ENCODE measurements around the gene PLAGL2.
"Not testable (repeated sequence)": the region's sequence is repeated elsewhere in the genome, so short reads cannot be mapped to it uniquely, and the experiment has no call there.

The PLAGL2 gene

DNA sequence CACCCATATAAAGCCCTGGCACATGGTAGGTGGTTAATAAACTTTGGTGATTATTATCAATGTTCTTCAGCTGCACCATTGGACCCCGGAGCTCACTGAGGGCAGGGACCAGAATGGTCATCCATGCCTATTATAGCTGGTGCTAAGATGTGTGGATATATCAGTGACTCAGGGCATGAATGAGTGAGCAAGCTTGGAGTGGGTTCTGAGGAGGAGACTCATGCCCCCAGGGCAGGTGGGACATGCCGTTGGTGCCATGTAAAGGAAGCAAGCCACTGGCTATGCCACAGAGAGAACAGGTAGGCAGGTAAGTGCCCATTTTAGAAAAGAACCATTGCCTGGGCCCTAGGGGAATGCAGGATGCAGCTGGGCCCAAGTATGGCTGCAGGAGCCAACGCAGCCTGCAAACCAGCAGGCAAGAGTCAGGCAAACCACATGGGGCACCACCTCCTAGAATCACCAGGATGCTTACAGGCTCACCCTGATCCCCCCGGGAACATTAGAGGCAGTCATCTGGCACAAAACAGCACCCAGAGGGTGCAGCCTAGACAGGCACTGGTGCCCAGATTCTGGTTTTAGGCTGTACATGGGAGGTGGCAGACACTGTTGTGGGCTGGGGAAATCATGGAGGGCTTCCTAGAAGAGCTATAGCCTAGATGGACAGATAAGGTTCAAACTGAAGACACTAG, 23.5 kb downstream of the PLAGL2 start:
- DNase-seq, result no peak

DNA sequence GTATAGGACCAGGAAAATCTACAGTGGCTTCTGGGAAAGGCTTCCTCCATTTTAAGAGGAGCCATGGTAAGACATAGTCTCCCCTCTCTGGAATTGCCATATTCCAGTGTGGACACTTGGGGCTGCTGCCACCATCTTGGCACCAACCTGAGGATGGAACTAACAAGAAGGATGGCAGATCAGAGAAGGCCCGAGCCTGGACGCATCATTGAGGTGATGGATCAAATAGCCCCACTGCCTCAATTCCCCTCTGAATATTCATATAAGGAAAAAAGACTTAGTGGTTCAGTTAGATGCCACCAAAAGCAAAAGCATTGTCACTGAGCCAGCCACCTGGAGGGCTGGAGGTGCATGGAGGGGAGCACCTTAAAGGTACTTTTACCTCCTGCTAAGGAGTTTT, 25.9 kb downstream of the PLAGL2 start:
- DNase-seq, result no peak

DNA sequence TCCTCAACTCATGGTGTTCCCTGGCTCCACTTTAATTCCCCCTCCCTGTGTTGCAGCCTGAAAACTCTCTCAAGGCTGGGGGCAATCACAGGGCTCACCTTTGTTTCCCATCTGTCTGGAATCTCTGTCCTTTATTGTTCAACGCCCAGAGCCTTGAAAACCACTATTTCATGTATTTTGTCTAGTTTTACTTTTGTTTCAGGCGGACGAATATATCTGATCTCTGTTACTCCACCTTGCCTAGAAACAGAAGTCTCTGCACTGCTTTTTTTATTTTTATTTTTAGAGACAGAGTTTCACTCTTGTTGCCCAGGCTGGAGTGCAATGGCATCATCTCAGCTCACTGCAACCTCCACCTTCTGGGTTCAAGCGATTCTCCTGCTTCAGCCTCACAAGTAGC, 27.6 kb downstream of the PLAGL2 start:
- no peak for DNase-seq

DNA sequence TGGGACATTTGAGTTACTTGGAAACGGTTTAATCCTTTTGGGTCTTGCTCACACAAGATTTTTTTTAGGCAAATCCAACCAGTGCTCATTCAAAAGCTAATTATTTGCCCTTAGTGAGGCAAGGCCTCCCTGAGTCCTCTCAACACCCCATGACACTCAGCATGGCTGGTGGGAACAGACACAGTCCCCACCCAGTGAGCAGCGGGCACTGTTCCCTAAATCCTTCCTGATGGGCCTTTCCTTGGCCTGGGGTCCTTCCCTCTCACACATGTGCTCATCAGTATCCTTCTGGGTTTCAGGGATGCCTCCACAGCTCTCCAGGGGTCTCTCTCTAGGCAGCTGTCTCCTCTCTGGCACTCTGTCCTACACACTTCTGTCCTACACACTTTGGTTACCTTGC, 28.0 kb downstream of the PLAGL2 start:
- DNase-seq, result no peak

DNA sequence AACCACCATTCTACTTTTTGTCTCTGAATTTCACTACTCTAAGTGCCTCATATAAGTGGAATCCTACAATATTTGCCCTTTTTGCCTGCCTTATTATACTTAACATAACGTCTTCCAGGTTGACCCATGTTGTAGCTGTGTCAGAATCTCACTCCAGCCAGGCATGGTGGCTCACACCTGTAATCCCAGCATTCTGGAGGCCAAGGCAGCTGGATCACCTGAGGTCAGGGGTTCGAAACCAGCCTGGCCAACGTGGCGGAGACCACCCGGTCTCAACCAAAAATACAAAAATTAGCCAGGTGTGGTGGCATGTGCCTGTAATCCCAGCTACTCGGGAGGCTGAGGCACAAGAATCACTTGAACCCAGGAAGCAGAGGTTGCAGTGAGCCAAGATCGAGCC, 29.8 kb downstream of the PLAGL2 start:
- DNase-seq, result not testable (repeated sequence)

DNA sequence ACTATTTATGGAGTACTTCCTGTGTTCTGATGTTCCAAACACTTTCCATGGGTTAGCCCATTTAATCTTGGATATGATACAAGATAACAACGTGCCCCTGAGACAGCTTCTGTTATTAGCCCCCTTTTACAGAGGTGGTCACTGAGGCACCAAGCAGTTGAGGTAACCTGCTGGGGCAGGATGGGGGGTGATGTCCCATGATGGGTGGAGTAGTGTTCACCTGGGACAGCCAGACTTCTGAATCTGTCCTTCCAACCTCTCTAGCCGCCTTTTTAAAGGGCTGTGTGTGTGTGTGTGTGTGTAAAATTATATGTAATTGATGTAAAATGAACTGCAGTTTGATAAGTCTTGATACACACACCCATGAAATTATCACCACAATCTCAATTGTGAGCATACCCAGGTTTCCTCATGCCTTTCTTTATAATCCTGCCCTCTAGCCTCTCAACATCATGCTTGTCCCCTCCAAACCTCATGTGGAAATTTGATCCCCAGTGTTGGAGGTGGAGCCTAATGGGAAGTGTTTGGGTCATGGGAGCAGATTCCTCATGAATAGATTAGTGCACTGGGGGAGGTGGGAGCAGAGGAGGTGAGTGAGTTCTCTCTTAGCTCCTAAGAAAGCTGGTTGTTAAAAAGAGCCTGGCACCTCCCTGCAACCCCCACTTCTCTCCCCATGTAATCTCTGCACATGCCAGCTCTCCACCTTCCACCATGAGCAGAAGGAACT, 39.2 kb downstream of the PLAGL2 start:
- no peak for DNase-seq

DNA sequence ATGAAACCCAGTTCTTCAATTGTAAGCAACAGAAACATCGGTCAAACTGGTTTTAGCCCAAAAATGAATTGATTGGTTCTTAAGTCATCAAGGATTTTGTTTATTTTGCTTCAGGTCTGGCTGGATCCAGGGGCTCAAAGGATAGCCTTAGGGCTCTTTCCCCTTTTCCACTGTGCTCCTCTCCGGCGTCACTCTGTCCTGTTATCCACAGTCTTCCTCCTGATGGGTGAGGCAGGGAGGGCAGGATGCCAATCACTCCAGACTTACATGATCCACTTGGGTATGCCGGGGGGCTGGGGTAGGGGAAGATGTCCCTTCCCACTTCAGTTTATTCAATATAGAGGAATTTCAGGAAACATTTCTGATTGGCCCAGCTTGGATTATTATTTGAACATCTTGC, 40.0 kb downstream of the PLAGL2 start:
- DNase-seq, result no peak

DNA sequence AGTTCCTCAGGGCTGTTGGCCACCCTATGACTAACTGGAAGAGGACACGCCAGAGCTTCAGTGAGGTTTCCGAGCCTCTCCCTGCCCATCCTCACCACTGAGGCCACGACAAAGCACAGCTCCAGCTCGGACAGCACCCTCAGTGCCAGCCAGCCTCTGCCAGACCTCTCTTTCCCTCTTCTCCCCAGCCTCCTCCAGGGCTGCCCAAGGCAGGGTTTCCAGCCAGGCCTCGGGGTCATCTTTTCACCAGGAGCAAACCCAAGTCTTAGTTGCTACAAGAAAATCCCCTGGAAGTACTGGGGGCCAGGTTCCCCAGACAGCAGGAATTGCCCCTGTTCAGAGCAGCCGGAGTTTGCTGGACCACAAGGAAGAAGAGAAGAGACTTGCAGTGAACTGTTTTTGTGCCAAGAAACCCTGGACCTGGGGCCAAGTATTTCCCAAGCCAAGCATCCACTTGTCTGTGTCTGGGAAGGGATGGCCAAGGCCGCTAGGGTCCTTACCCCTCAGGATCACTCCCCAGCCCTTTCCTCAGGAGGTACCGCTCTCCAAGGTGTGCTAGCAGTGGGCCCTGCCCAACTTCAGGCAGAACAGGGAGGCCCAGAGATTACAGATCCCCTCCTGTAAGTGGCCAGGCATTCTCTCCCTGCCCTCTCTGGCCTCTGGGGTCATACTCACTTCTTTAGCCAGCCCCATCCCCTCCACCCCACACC, 41.6 kb downstream of the PLAGL2 start:
- no peak for DNase-seq

DNA sequence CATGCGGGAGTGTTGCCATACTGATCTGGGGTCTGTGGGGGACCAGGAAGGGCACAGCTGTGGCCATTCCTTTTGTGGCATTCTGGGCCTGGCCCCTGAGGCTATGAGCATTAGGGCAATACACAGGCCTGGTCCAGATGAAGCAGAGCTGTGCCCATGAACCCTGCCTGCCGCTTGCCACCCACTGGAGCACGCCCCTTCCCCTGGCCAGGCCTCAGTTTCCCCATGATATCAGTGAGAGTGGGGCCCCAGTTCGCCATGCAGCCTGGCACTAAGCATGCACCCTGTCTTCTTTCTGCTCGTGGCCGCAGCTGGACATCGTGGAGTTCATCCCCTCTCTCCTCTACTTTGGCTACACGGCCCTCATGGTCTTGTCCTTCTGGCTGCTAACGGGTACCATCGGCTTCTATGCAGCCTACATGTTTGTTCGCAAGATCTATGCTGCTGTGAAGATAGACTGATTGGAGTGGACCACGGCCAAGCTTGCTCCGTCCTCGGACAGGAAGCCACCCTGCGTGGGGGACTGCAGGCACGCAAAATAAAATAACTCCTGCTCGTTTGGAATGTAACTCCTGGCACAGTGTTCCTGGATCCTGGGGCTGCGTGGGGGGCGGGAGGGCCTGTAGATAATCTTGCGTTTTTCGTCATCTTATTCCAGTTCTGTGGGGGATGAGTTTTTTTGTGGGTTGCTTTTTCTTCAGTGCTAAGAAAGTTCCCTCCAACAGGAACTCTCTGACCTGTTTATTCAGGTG, 42.4 kb downstream of the PLAGL2 start:
- DNase-seq, result no peak

DNA sequence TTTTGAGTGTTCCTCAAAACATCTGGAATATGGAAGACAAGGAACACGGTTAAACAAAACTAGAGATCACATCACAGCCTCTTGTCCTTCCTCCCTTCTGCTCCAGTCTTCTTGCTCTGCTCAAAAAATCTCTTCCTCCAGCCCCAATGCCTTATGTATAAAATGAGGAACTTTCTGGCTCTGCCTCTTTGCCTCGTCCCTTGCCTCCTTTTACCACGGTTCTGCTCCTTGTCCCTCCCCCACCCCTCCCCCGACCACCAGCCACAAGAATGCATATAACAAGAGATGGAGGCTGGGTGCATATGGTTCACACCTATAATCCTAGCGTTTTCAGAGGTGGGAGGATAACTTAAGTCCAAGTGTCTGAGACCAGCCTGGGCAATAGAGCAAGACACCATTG, 43.6 kb downstream of the PLAGL2 start:
- DNase-seq, result no peak

DNA sequence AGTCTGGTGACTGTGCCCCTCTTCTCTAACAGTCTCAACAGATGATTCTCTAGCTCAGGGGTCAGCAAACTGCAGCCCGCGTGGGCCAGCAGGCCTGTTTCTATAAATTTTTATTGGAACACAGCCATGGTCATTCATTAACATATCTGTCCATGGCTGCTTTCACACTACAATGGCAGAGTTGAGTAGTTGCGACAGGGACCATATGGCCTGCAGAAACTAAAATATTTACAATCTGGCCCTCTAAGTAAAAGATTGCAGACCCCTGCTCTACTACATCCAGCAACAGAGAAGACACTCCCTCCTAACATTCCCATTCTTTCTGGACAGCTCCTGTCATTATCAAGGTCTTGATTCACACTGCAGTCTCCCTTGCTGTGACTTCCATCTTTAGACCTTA, 45.2 kb downstream of the PLAGL2 start:
- no peak for DNase-seq

DNA sequence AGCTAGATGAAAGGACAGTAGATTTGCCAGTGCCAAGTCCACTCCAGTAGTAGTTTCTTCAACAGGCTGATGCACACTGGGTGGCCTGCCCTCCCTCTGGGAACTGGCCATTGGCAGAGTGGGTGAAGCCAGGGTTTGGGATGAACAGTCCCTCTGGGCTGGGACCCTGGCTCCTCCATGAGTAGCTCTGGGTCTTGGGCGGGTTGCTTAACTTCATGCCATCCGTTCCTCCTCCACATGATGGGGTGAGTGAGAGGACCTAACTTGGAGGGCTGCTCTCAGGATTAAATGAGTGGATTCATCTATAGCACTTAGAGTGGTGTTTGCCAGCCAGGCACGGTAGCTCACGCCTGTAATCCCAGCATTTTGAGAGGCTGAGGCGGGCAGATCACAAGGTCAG, 47.2 kb downstream of the PLAGL2 start:
- DNase-seq, result no peak

DNA sequence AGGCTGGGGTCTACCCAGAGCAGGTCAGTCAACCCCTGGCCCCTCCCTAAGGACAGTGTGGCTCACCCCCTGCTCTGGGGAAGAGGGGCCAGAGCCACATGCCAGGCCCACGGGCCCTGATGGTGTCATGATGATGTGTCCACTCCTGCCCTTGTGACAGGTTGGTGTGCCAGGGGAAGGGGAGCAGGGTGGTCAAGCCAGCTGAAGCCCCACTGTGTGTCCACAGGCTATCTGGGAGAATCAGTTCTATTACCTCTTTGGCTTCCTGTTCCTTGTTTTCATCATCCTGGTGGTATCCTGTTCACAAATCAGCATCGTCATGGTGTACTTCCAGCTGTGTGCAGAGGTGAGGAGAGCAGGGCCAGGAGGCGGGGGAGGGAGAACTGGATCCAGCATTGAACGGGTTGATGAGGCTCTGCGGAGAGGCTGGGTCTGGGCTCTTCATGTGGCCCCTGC, 47.7 kb downstream of the PLAGL2 start:
- no peak for DNase-seq

DNA sequence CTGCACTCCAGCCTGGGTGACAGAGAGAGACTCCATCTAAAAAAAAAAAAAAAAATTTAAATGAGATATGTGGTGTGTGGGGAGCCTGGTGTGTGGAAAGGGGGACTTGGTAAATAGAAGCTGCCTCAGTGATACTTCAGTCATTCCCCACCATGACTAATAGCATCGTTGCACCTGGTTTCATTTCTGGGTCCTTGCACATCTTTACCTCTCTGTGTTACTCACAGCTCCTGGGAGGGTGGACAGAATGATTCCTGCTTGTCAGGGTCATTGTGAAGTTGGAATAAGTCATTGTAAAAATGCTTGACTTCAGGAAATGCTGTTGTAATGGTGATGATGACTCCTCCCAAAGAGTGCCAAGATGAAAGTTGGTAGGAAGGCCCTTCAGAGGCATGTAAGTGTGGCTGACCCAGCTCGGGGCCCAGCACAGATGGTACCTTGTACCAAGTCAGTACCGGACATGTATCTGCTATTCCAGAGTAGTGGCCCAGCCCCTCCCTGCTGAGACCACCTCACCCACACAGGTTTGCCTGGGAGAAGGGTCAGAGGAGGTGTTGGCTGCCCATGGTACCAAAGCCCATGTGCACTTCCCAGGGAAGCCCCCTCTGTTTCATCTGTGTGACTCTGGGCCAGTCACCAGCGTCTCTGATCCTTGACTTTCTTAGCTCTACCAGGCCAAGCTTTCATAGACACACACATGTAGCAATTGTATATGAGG, 48.4 kb downstream of the PLAGL2 start:
- DNase-seq, result no peak

DNA sequence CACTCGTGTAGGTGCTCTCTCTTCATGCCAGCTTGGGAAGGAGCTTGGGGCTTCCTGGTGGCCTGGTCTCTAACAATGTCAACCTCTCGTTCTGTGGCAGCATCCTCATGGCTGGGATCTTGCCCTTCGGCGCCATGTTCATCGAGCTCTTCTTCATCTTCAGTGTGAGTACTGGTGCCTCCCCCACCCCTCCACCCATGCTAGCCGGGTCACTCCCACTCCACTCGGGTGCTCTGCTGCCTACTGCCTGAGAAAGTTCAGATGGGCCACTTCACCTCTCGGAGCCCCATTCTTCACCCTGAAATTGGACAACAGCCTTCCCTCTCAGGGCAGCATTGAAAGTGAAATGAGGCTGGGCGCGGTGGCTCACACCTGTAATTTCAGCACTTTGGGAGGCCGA, 49.2 kb downstream of the PLAGL2 start:
- DNase-seq, result no peak

DNA sequence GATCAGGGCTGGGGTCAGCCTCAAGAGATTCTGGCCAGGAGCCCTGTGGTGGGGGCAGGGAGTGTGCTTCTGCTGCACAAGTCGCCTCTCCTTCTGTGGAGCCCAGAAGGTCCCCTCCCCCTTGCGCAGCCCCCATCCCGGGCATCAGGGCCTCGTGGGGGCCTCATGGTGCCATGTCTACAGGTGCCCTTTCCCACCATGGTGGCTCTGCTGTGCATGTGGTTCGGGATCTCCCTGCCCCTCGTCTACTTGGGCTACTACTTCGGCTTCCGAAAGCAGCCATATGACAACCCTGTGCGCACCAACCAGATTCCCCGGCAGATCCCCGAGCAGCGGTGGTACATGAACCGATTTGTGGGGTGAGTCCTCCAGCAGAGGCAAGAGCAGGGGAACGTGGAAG, 49.9 kb downstream of the PLAGL2 start:
- no peak for DNase-seq

DNA sequence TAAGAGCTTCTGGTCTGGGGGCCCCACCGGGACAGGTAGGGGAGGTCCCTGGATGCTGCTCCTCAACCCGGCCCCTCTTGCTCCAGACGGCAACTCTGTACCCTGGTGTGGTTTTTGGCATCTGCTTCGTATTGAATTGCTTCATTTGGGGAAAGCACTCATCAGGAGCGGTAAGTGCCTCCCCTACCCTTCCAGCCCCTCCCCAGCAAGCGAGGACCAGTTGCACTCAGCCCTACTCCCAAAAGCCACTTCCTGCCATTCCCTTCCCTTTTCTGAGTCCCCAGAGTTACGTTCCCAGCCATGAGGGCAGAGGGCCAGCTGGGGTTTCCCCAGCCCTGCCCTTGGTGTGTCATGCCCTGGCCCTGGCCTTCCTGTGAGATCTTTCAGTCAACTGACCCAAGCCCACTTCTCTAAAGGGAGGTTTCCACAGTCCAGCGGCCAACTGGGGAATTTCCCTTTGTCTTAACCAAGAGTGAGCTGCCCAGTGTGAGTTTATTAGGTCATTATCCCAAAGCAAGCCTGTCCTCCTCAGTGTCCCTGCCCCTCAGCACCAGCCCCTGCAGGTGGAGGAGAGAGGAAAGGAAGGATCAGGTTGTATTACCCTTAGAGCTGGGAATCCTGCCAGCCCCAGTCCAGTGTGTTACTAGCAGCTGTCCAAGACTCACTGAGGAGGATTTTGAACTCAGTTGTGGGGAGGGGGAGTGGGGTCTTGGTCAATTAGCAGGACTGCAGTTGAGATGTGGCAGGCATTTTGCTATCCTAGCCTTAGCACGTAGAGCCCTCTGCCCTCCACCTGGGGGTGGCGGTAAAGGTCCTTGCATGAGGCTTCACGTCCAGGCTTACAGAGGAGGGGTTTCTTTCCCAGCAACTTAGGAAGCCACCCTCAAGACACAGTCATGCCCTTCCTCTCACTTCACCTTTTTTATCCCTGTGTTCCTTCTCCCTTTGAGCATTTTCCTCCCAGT, 52.2 kb downstream of the PLAGL2 start:
- peak in 10 of 14 donors; percentile 16 to 85 (median 51) for DNase-seq

DNA sequence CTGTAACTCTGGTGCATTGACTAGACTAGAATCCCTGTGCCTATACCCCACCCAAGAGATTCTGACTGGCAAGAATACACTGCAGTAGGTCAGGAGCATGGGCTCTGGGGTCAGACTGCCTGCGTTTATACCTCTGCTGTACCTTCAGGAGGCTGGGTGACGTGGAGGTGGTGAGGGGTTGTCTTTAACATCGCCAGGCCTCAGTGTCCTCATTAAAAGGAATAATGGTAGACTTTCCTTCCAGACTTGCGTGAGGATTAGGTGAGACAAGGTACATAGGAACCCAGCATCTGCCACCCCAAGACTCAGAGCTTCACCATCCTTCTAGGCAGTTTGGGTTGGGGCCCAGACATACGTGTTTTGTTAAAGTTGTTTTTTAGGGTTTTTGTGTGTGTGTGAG, 53.8 kb downstream of the PLAGL2 start:
- no peak for DNase-seq

DNA sequence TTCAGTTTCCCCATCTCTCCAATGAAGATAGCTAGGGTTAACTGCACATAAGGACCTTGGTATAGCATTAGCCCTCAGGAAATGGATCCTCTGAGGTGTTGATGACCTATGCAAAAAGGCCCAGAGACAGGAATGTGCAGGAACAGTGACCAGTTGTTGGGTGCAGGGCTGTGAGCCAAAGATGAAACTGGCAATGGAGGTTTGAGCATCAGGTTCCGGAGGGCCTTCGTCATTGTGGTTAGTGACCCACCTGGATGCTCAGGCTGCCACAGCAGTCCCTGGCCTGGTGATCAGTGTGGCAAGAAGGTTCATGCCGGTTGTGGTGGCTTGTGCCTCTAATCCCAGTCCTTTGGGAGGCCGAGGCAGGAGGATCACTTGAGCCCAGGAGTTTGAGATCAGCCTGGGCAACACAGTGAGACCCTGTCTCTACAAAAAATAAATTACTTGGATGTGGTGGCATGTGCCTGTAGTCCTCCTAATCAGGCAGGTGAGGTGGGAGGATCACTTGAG, 54.3 kb downstream of the PLAGL2 start:
- no peak for DNase-seq

DNA sequence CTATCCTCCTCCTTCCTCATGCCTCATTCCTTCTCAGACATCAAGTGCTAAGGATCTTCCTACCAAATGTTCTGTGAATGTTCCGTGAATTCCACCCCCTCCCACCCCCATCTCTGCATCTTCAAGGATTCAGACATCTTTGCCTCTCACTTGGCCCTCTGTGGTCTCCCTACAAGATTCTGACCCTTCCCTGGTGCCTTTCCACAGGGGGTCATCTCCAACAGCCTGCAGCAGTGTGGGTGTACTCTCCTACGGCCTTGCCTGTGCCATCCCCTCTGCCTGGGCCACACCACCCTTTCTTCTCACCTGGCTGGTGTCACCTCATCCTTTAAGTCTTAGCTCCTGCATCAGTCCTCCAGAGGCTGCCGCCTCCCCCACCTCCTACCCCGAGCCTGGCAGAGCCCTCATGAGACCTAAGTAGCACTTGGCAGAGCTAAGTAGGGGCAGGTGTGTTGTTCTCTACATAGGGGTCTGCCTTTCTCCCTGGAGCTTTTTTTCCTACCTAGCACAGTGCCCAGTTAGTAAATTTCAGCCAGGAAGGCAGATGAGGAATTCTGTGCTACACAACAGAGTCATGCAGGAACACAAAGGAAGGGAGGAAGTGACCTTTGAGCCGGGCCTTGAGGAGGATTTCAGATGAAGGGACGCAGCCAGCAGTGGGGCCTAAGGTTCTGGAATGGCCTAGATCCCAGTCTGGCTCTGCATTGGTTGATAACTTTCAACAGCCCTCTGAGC, 55.0 kb downstream of the PLAGL2 start:
- DNase-seq, result no peak
